Measurements from ENCODE around the gene COL26A1.

The COL26A1 gene

GRCh38 chr7:101373812-101374614 is 11.3 kb downstream of the COL26A1 start:
- no peak for DNase-seq

DNA sequence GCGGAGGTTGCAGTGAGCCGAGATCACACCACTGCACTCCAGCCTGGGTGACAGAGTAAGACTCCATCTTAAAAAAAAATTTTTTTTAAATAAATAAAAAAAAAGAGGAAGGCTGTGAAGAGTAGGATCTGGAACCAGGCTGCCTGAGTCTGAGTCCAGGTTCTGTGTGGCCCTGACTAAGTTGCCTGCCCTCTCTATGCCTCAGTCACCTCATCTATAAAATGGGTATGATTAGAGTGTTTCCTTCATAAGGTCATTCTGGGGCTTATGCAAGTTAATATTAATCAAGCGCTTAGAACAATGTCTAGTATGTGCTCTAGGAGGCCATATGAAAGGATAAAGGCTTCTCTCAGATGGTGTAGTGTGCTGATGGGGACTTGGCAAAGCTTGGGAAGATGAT is 12.3 kb downstream of the COL26A1 start:
- DNase-seq = no peak

GRCh38 chr7:101376601-101377000 is 13.9 kb downstream of the COL26A1 start:
- DNase-seq = no peak

GRCh38 chr7:101377189-101377736 is 14.6 kb downstream of the COL26A1 start:
- no peak for DNase-seq

- DNase-seq = no peak
Measured at GRCh38 chr7:101378751-101379174, 16.1 kb downstream of the COL26A1 start.

GRCh38 chr7:101379302-101379701 is 16.6 kb downstream of the COL26A1 start:
- DNase-seq = no peak

DNA sequence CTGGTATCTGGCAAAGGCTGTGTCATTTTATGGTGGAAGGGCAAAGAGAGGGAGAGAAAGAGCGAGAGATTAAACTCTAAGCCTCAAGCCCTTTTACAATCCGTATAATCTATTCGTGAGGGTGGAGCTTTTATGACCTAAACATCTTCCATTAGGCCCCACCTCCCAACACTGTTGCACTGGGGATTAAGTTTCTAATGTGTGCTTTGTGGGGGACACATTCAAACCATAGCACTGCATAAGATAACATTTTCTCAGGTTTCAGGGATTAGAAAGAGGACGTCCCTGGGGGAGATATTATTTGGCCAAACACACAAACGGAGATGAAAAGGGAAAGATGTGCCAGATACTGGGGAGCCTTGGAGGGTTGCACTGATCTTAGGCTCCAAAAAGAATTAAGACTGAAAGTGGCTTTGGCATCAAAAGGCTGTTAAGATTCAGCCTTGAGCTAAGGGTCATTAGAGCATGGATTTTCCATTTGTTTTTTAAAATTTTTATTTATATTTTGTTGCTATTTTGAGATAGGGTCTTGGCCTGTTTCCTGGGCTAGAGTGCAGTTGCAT is 19.0 kb downstream of the COL26A1 start:
- DNase-seq = no peak

- no peak for DNase-seq
Measured at GRCh38 chr7:101382937-101383336, 20.3 kb downstream of the COL26A1 start.

GRCh38 chr7:101386177-101386557 is 23.5 kb downstream of the COL26A1 start:
- DNase-seq = no peak

GRCh38 chr7:101386558-101387231 is 24.0 kb downstream of the COL26A1 start:
- DNase-seq = peak; percentile 18

GRCh38 chr7:101390901-101391301 is 28.2 kb downstream of the COL26A1 start:
- DNase-seq = peak; percentile 56

DNA sequence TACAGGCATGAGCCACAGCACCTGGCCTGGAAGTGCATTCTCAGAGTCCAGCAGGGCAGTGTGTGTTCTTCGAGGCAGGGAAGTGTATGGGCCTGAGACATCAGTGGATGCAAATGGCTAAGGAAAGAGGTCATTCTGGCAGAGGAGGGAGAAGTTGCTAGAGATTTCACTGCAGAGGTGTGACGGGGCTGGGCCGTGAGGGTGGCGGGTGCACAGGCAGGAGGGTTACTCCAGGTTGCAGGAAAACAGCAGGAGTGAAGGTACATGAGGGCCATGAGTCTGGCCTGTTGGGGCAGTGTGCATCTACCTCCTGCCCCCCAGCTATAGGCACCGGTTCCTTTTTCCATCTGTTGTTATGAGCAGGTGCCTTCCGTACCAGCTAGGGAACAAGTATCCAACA is 29.3 kb downstream of the COL26A1 start:
- DNase-seq = no peak

DNA sequence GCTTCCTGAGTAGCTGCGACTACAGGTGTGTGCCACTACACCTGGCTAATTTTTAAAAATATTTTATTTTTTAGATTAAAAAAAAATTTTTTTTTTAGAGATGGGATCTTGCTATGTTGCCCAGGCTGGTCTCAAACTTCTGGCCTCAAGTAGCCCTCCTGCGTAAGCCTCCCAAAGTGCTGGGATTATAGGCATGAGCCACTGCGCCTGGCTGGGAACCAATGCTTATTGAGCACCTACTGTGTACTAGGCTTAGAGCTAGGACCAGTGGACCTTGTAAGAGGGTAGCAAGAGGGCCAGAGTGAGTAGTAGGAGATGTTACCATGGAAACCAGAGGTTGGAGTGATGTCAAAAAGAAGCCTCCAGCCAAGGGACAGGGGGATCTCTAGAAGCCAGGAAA is 31.2 kb downstream of the COL26A1 start:
- no peak for DNase-seq

- no peak for DNase-seq
Measured at GRCh38 chr7:101395376-101395775, 32.7 kb downstream of the COL26A1 start.

- DNase-seq = no peak
Measured at GRCh38 chr7:101397243-101397642, 34.6 kb downstream of the COL26A1 start.

- DNase-seq = no peak
Measured at GRCh38 chr7:101397770-101398324, 35.2 kb downstream of the COL26A1 start.

DNA sequence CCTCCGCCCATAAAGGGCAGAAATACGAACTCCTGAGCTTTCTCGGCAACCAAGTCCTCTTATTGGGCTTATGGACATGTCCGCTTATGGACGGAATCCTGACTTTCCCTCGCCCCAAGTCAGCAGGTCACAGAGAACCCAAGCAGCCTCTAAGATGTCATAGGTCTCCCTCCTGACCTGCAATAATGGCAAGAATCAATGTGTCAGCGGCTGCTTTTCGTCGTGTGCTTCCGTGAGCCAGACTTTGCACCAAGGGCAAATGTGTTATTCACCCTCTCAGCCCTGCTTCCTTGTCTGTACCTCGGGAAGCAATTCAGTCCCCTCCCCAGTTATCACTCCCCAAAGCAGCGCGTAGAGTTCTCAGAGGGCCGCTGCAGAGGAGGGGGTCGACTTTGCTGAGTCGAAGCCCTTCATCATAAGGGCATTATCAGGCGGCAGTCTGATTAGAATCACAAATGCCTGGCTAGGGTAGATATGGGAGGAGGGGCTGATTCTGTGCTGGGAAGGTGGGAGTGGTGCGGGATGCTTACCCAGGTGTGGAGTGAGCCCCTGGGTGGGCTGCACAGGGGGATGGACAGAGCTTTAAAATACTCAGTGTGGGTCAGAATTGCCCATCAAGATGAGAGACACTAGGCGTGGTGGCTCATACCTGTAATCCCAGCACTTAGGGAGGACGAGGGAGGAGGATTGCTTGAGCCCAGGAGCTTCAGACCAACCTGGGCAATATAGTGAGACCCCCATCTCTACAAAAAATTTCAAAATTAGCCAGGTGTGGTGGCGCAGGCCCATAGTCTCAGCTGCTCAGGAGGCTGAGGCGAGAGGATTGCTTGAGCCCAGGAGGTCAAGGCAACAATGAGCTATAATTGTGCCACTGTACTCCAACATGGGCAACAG is 36.0 kb downstream of the COL26A1 start:
- no peak for DNase-seq

DNA sequence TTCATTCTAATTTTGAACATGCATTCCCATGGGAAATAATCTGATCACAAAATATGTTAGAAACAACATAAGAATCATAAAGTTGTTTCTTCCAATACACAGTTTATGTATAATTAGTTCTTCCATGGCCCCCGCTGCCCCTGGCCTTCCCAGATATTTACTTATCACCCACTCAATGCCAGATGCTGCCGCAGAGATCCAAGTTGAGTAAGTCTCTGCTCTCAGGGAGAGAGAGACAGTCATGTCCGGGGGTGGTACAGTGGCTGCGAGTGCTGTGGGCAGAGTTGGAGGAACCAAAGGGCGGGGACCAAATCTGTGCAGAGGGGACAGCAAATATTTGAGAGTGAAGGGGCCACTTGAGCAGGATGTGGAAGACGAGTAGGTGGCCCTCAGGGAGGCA is 37.1 kb downstream of the COL26A1 start:
- no peak for DNase-seq

DNA sequence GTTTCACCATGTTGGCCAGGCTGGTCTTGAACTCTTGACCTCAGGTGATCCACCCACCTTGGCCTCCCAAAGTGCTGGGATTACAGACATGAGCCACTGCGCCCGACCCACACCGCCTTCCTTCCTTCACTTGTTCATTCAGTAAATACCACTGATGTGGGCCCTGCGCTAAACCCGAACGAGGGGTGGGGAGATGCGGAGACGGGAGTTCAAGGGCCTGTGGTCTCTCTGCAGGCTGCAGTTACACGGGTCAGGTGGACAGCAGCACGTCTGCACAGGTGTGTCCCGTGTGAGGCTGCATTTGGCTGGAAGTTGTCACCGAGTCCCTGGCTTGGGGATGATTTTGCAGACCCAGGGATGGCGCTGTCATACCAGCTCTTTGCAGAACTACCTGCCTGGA is 38.1 kb downstream of the COL26A1 start:
- DNase-seq = no peak

DNA sequence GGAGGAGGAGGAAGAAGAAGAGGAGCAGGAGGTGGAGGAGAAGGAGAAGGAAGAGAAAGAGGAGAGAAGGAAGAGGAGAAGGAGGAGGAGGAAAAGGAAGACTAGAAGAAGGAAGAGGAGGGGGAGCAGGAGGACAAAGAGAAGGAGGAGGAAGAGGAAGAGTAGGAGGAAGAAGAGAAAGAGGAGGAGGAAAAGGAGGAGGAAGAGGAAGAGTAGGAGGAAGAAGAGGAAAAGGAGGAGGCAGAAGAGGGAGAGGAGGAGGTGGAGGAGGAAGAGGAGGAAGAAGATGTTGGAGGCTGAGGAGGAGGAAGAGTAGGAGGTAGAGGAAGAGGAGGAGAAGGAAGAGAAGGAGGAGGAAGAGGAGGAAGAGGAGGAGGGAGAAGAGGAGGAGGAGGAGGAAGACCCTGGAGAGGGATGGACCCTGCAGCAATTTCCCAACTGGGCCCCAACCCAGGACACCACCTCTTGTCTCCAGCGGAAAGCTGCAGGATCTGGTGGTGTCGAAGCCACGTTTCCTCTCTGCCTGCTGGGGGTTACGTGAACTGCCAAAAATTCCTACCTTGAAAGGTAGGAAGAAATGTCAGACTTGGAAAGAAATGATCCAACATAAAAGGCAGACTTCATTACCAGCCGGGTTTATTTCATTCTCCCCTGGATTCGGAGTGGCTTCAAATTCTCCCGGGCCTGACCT is 38.9 kb downstream of the COL26A1 start:
- DNase-seq = no peak

DNA sequence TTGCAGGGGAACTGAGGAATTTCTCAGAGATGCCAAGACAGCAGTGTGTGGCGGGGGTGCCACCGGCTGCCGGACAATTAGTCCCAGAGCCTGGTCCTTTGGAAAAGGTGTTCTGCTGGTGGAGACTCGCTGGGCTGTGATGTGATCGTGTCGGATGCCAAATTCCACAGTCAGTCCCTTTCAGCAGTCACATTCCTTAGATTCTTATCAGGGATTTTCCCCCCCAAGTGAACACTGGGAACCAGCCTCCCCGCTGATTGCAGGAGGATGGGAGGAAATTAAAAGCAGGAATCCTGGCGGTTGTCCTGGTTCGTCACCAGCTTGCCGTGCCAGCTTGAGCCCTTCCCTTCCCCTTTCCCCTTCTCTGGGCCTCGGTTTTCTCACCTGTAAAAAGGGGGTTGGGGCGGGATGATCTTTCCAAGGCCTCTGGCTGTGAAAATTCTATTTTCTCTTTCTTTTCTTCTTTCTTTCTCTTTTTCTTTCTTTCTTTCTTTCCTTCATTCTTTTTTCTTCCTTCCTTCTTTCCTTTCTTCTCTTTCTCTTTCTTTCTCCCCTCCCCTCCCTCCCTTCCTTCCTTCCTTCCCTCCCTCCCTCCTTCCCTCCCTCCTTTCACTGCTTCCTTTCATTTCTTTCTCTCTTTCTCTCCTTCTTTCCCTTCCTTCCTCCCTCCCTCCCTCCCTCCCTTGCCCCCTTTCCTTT is 39.6 kb downstream of the COL26A1 start:
- DNase-seq = no peak

All from CD4-positive, alpha-beta T cell treated with Interleukin-17A for 4 hours (primary cell).